GM21737 (cell line): ENCODE results near the gene MYOZ1.
"Not testable (repeated sequence)": the region's sequence is repeated elsewhere in the genome, so short reads cannot be mapped to it uniquely, and the experiment has no call there.

Experiments used
- ATAC-seq: cut with Tn5 transposase; IDR thresholded peaks from one replicate; pipeline ENCODE4 v1.9.1; 2021; ENCODE audit warnings: mild to moderate bottlenecking, moderate library complexity; ENCODE audit not compliant: unreplicated experiment

MYOZ1 gene, protein sequence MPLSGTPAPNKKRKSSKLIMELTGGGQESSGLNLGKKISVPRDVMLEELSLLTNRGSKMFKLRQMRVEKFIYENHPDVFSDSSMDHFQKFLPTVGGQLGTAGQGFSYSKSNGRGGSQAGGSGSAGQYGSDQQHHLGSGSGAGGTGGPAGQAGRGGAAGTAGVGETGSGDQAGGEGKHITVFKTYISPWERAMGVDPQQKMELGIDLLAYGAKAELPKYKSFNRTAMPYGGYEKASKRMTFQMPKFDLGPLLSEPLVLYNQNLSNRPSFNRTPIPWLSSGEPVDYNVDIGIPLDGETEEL

DNA sequence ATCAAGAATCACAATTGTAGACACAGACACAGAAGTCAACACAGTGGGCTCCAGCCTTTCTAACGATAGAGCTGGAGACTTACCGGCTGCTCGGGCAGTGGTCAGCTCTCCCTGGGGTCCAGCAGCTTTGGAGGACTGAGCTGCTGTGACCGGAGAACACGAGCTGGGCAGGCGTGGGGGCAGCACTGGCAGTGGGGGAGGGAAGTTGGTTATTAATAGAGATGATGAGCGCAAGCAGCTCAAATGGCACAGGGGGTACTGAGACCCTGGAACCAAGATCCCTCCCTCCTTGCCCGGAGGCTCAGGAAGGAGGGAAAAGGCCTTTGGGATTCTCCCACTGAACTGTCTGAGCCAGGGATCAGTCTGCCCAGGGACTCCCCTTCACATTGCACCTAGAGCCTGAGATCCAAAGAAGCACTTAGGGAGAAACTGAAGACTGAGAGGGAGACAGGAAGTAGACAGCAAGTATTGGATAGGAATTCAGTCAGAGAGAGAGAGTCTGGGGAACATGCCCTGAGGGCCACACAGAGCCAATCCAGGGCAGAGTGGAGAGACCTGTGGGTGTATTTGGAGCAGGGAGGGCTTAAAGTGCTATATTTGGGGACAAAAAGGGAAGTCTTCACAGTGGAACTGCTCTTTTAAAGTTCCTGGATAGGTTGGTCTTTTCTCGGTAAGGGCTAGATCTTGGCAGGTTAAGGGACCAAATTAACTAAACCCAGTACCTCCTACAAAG lies at the start of gene MYOZ1:
Gene MYOZ1, minus strand, starts transcription at position 147 of the 733 bp plus-strand sequence. CDS start 1,457 bp downstream, outside the sequence.
- ATAC-seq = no peak

DNA sequence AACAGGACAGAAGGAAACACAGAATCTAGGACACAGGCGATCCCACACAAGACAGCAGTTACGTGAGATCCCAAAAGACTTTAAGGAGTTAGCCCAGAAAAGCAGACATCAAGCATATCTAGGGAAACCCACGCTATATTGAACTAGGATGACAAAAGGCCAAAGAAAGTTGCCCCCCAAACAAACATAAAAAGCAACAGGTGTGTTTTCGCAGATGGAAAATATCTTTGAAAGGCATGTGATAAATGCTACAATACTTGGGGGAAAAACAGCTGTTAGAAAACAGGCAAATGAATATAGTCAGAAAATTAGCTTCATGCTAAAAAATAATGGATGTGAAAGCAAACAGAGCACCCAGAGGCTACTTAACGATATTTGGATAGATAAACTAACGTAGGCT lies 49.5 kb upstream of the MYOZ1 start:
- ATAC-seq = not testable (repeated sequence)

DNA sequence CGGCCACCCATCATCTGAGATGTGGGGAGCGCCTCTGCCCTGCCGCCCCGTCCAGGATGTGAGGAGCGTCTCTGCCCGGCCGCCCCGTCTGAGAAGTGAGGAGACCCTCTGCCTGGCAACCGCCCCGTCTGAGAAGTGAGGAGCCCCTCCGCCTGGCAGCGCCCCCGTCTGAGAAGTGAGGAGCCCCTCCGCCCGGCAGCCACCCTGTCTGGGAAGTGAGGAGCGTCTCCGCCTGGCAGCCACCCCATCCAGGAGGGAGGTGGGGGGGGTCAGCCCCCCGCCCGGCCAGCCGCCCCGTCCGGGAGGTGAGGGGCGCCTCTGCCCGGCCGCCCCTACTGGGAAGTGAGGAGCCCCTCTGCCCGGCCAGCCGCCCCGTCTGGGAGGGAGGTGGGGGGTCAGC lies 48.3 kb upstream of the MYOZ1 start:
- not testable (repeated sequence) for ATAC-seq

DNA sequence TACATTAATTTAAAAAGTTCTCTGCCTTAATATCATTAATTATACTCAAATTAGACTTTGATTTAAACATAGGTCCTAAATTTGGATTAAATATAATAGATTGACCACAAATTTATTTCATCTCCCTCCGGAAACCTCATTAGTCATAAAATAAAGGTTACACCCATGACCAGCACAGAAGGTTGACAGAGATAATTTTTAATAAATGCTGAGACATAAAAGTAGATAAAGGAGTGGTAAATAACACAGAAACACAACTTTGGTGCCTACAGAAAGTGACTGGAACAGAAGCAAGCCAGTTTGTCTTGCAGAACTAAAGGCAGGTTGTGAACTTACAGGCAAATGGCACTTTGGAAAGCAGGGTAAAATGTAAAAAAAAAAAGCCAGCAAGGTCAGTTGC lies 46.4 kb upstream of the MYOZ1 start:
- ATAC-seq = not testable (repeated sequence)

DNA sequence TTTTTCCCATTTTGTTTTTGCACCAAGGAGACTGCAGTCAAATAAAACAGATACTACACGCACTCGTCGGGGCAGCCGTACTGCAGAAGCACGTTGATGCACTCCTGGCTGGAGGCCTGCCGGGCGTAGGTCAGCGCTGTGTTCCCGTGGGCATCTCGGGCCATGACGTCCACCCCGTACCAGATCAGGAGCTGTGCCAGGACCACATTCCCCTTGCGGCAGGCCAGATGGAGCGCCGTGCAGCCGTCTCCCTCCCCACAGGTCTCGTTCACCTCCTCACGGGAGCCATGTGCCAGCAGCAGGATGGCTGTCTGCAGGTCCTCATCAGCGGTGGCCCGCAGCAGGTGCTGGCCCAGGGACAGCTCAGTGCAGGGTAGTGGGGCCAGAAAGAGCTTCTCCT lies 33.3 kb upstream of the MYOZ1 start:
- ATAC-seq = not testable (repeated sequence)

DNA sequence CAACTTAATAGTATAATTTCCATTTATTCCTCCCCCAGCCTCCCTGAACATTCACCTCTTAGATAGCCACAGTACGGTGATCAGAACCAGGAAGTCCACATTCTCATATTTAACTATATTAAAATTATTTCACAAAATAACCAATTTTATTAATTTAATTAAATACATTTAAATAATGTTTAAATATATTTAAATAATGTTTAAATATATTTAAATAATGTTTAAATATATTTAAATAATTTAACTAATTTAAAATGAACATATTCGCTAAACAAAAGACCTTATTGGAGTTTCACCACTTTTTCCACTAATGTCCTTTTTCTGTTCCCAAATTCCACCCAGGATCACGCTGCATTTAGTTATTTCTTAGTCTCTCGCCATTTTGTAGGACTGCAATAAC lies 27.1 kb upstream of the MYOZ1 start:
- ATAC-seq = not testable (repeated sequence)

DNA sequence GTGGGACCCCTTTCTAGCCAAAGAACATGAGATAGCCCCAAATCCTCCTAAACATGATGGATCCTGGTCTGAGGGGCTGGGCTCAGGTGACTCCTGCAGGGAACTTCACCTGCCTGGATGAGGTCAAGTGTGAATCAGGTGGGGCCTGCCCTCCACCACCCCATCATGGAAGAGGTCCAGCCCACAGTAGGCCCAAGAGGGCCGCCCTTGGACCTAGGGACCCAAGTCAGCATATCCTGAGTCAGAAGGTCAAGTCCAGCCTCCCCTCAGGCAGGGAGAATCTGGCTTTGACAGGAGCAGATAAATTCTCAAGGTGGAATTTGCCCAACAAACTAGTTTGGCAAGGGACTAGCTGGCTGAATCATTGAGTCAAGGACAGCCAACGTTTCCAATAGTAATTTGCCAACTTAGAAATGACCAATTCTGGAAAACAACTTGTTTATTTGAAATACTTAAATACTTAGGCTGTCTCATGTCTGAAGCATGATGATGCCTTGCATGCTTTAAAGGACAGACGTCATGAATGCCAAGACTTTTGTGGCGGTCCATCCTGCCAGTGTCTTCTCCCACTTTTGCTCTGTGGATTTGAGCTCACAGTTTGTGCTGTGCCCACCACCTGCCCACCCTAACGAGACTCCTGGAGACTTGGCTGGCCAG lies 25.0 kb upstream of the MYOZ1 start:
- ATAC-seq = not testable (repeated sequence)

DNA sequence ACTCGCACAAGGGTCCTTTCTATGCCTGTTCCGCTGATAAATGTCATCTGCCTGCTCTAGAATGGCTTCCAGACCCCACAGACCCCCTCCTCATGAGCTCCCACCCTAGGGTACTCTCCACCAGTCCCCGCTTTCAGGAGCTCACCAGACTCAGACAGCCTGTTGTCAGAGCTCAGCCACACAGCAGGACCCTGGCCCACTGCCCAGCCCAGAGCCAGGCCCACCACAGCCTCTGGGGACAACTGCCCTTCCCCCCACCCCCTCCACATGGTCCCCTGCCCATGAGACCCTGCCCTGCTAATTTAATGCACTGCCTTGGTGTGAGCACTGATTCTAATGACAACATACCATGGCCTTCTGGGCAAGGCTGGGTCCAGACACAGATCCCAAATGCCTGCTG lies 24.3 kb upstream of the MYOZ1 start:
- ATAC-seq = not testable (repeated sequence)

DNA sequence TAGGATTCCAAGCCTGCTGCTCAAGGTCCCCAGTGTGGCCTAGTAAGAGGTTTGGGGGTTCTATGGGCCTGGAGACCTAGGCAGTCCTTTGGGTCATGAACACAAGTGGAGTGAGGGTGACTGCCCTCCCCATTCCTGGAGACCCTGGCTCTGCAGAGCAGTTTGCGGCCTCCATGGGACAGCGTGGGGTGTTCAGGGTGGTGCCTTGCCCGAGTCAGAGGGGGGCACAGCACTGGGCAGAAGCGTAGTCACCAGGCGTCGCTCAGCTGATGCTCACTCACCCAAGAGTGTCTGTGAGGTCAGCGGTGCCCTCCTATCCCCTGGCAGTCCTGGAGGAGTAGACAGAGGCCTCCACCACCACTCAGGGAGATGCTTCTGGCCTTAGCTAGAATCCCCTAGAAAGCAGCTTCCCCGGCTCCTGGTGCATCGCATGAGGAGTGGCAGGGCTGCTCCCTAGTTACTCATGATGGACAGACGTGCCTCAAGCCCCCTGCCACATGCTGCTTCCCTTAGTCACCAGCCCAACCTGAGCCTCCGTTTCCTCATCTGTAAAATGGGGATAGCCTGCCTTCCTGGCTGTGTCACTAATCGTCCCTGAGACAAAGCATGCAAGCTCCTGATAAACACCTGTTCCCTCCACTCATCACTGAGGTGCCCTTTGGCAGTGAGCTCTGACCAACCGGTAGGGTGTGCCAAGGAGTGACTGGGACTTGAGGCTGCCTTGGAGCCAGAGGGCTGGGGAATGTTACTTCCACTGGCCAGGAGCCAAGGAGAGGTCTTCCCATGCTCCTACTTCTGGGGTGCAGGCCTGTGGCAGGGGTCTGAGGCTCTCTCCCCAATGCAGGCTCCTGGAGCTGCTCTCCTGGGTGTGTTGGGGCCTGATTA lies 23.1 kb upstream of the MYOZ1 start:
- ATAC-seq = not testable (repeated sequence)

DNA sequence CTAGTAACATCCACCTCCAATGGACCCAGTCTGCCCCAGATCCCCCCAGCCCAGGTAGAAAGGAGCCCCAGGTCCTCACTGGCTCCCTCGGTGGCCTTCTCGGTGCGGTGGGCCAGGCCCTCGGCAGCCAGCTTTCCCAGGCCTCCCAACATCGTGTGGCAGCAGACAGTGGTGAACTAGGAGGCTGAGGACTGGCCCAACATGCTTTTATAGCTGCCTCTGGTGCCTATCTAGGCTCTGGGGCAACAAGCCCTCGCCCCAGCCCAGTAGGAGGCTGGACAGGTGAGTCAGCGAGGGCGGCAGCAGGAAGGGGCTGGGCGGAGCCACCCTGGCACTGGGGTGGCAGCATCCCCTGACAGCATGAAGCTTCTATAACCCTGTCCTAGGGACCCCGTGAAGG lies 22.3 kb upstream of the MYOZ1 start:
- not testable (repeated sequence) for ATAC-seq

DNA sequence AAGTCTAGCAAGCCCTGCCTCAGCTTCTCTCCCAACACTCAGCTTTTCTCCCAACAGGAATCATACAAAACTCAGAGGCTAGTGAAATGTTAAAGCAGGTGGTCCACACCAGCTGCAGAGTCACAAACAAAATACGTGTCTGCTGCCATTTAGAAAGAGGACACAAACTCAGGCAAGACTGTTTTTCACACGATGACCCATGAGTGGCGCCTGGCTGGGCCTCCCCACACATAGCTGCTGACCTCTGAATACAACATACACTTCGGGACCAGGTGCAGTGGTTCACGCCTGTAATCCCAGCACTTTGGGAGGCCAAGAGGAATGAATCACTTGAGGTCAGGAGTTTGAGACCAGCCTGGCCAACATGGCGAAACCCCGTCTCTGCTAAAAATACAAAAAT lies 21.4 kb upstream of the MYOZ1 start:
- not testable (repeated sequence) for ATAC-seq

DNA sequence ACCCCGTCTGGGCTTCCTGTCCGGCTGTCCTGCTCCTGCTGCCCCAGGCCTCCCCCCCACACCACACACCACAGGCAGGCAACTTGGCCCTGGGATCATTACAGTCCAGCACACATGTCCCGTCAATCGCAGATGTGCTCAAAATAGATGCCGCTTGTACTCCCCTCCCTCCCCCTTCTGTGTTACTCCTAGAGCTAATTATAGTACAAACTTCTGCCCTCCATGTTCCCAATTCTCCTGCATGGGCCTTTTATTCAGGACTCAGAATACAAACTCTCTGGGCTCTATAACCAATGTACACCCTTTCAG lies 14.7 kb upstream of the MYOZ1 start, which contains the start of gene SYNPO2L:
Gene SYNPO2L, minus strand, starts transcription at position 40 of the 309 bp plus-strand sequence. CDS start 107 bp downstream, outside the sequence.
- ATAC-seq = no peak

DNA sequence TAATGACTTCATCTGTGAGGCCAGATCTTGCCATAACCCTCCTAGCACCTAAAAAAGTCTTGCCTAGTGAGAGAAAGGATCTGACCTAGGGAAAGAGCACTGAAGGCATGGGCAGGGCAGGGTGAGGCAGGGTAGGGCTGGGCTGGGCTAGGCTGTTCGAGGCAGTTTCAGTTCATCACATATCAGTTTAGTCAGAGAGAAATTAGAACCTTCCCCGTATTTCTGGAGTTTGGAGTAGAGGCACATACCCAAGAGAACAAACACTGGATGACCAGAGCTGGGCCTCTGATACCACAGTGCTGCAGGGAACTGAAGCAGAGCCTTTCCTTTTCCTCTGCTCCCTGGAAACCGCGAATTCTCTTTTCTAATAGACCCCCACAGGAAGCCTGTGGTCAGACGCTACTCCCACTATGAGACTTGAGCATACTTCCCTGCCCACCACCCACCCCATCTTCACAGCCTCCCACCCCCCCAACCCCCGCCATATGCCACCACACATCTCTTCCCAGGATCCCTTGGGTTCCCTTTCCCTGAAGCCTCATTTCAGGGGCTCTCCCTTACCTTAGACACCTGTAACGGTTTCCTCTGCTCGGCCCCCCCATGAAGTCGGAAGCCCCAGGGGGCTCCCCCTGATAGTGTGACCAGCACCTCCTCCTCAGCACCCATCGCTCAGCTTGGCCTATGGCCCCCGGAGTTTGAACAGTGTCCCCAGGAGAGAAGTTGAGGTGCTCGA lies 14.1 kb upstream of the MYOZ1 start:
- ATAC-seq = no peak

DNA sequence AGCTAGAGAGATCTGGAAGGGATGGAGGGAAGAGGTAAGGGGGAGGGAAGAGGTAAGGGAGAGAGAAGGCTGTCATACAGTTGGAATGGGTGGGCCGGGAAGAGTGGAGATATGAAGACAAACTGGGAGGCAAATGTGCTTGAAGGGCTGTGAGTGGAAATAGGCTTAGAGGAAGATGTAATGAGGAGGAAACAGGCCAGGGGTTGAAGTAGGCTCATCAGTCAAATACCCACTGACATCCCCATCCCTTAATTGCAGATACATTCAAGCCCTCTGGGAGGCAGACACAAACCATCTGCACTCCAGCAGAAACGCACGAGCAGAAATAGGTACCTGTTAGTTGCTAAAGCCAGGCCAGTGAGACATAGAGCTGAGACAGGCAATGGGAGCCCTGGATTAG lies 12.4 kb upstream of the MYOZ1 start:
- no peak for ATAC-seq

DNA sequence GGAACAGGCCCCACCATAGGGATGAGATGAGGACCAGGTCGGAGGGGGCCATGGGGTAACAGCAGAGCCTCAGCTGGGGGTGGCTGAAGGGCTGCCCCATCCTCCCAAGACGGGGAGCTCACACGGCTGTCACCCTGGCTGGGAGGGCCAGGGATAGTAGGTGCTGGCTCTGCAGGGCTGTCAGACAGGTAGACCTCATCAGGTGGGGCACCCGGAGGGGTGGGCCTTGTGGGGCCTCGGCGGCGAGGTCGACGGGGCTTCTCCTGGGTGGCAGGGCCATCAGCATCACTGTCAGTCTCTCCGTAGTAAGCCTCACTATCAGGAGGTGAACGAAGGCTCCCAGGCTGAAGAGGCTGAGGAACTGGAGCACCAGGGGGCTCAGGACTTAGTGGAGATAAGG lies 11.9 kb upstream of the MYOZ1 start:
- no peak for ATAC-seq

DNA sequence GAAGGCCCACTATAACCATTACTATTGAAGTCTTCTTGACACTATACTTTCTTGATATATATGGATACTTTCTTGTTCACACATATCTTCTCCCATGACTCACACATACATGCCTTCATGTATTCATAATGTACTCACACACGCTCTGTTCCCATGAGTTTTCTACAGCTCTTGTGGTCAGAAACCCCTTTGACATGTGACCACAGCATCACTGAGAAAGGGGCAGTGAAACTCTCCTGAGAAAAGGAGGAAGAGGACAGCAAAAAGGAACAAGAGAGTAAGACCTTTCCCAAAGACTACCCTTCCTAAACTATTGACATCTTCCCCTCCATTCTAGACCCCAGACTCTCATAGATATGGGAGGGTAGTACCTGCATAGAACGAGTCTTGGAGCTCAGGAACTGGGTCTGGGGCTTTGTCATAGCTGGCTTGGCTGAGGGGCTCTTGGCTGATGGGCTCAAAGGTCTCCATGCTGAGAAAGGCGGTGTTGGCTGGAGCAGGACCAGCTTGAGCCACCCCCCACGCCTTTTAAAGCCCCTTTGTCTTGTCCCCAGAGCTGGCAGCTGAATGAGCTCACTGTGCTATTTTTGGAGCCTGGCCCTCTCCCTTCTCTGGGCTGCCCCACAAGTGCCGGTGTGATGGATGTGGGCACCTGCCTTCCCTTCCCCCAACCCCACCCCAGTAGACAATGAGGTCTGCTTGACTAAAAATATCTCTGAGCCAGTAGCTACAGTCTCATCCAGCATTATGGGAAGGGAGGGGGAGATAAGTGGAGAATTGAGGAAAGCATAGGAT lies 9.5 kb upstream of the MYOZ1 start:
- no peak for ATAC-seq

DNA sequence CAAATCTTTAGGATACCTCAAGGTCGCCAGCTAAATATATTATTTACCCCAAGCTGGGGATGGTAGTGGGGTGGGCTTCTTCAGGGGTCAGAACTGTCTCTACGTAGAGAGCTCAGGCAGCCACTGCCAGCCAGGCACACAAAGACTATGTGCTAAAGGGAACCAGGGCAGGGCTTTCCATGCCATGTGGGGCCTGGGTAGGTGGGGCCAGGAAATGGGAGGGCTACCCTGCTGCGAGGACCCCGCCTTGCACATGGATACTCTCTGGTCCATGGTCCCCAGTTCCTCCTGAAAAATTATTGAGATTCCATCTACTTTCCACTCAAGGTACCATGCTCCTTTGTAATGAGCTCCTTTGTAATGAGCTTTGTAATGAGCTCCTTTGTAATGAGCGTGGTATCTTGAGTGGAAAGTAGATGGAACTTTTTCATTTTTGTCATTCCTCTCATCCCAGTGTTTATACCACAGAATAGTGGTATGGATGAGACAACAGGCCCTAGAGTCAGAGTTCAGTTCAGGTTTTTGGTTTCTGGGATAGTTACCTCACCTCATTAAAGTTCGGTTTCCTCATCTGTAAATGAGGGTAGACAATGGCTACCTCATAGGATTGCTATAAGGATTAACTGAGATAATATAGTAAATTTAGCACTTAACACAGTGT lies 8.7 kb upstream of the MYOZ1 start:
- ATAC-seq = no peak

DNA sequence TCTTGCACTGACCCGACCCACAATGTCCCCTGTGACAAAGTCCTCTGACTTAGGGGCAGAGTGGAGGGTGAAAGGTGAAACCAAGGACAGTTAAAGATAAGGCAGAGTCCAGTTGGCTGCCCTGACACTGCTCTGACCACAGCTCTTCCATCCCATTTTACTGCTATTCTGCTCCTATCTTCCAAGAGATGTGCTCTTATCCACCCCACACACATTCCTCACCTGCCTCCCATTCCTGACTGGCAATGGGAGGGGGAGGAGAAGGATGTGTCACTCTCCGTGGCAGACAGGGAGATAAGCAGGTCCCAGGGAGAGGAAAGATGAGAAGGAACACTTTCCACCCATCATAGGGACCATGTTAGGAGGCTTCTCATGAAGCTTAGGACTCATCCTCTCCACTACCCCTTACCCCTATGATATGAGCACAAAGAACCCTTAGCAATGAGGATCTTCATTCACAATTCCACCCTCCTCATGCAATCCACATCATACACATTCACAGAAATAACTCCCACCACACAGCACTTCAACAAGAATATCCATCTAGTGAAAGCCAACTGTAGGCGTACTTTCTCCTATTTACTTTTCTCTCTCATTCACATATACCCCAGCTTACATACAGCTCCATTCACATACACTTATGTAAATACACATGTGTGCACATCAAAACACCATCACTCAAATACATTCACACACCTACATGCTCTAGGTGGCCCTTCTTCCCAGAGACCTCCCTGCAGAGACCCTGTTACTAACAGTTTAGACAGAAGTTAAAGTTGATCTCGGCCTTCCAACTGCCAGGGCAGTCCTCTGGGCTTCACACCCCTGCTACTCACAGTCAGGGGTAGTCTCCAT lies 7.9 kb upstream of the MYOZ1 start:
- ATAC-seq = no peak
